OCI-LY7 (cell line): ENCODE results near the gene DNAJA3. TPM values are rescaled to one million over a fixed set of nuclear protein-coding genes. Genes with fewer than 3 reads are reported as not detected.
A peak's percentile ranks its signal among the peaks of the same experiment; 100 is the strongest.

Experiments used
- BruUV-seq: library from RNA; stranded (reverse); fragments of 400-500 nt; replicated peaks from 2 replicates; lab custom pipeline; 2021; lab: Mats Ljungman, UMichigan
- CTCF ChIA-PET: fragments of 300-600 bp; sonication (Branson Sonifier 250); formaldehyde crosslinking; loops from one replicate; lab custom pipeline; 2022; ENCODE audit warnings: antibody characterized with exemption; ENCODE audit not compliant: unreplicated experiment; lab: Charles Lee
- POLR2A ChIA-PET: fragments of 300-600 bp; sonication (Branson Sonifier 250); formaldehyde crosslinking; loops from one replicate; lab custom pipeline; 2022; ENCODE audit warnings: antibody characterized with exemption; lab: Charles Lee
- DNase-seq: peaks from one replicate; pipeline ENCODE4 v3.0.0-alpha.2; 2015; ENCODE audit warnings: low spot score
- H2AFZ ChIP-seq: fragments of 200-600 bp; sonication (generic), shearing (Covaris generic); 2 replicates; pipeline ENCODE4 v1.6.1; 2014; ENCODE audit warnings: mild to moderate bottlenecking, antibody characterized with exemption, low read length, moderate library complexity
- H3K27ac ChIP-seq: fragments of 200-600 bp; sonication (generic); 2 replicates; pipeline ENCODE4 v1.5.1; 2014; ENCODE audit warnings: mixed run types, low read depth, mild to moderate bottlenecking, moderate library complexity, low read length, inconsistent platforms; ENCODE audit not compliant: poor library complexity, severe bottlenecking
- H3K36me3 ChIP-seq: fragments of 200-600 bp; sonication (generic); 2 replicates; pipeline ENCODE4 v1.6.1; 2014; ENCODE audit warnings: mild to moderate bottlenecking, antibody characterized with exemption, low read length, moderate library complexity, mixed read lengths; ENCODE audit not compliant: insufficient read depth
- H3K4me1 ChIP-seq: fragments of 200-600 bp; sonication (generic); 2 replicates; pipeline ENCODE4 v1.5.1; 2014; ENCODE audit warnings: mild to moderate bottlenecking, low read length; ENCODE audit not compliant: insufficient read depth, poor library complexity, severe bottlenecking
- H3K4me2 ChIP-seq: fragments of 200-600 bp; sonication (generic); 2 replicates; pipeline ENCODE4 v1.6.1; 2014; ENCODE audit warnings: mild to moderate bottlenecking, low read length
- H3K4me3 ChIP-seq: fragments of 200-600 bp; sonication (generic); 2 replicates; pipeline ENCODE4 v1.5.1; 2014; ENCODE audit warnings: mild to moderate bottlenecking, low read depth, low read length; ENCODE audit not compliant: poor library complexity, severe bottlenecking
- H3K79me2 ChIP-seq: fragments of 200-600 bp; sonication (generic); 2 replicates; pipeline ENCODE4 v1.6.1; 2016; ENCODE audit warnings: low read depth, mild to moderate bottlenecking, low read length, moderate library complexity, mixed read lengths; ENCODE audit not compliant: insufficient read depth
- H3K9me2 ChIP-seq: fragments of 200-600 bp; sonication (generic); 2 replicates; pipeline ENCODE4 v1.6.1; 2016; ENCODE audit warnings: mild to moderate bottlenecking, low read length, mixed read lengths; ENCODE audit not compliant: insufficient read depth
- H3K9me3 ChIP-seq: fragments of 200-600 bp; sonication (generic); 2 replicates; pipeline ENCODE4 v1.6.1; 2014; ENCODE audit warnings: mild to moderate bottlenecking, mixed run types, low read length, mixed read lengths
- H4K20me1 ChIP-seq: fragments of 200-600 bp; sonication (generic); 2 replicates; pipeline ENCODE4 v1.6.1; 2014; ENCODE audit warnings: mild to moderate bottlenecking, antibody characterized with exemption, low read length, moderate library complexity, mixed read lengths; ENCODE audit not compliant: insufficient read depth
- EZH2phosphoT487 ChIP-seq: fragments of 200-600 bp; sonication (generic); IDR thresholded peaks from 2 replicates; pipeline ENCODE4 v1.6.1; 2018; ENCODE audit warnings: low read depth, borderline replicate concordance, mild to moderate bottlenecking, mixed run types, antibody characterized with exemption, low read length, moderate library complexity, mixed read lengths
- intact Hi-C: fragments of 100-400 bp; cut with micrococcal nuclease; formaldehyde crosslinking; loops from one replicate; pipeline ENCODE4 v1.10.0; 2022; ENCODE audit not compliant: unreplicated experiment
- total RNA-seq, 2 experiments: library from RNA; depleted of rRNA in 1 of 2; stranded (reverse); fragments of >200 nt in 1 of 2; shearing (Covaris generic) in 1 of 2; gene quantifications; 2 replicates each; pipeline ENCODE4 v1.2.3, GENCODE V29; 2014 to 2022
- TF ChIP-seq, protein P1 (sequence below): fragments of 200-600 bp; sonication (generic); conservative IDR thresholded peaks from 2 replicates; pipeline ENCODE4 v1.5.1; 2014; ENCODE audit warnings: mild to moderate bottlenecking, antibody characterized with exemption, low read length, moderate library complexity, mixed read lengths

DNAJA3 gene
- total RNA-seq, 2 experiments from 2014 or later, result 89.8 to 94.3 TPM

DNA sequence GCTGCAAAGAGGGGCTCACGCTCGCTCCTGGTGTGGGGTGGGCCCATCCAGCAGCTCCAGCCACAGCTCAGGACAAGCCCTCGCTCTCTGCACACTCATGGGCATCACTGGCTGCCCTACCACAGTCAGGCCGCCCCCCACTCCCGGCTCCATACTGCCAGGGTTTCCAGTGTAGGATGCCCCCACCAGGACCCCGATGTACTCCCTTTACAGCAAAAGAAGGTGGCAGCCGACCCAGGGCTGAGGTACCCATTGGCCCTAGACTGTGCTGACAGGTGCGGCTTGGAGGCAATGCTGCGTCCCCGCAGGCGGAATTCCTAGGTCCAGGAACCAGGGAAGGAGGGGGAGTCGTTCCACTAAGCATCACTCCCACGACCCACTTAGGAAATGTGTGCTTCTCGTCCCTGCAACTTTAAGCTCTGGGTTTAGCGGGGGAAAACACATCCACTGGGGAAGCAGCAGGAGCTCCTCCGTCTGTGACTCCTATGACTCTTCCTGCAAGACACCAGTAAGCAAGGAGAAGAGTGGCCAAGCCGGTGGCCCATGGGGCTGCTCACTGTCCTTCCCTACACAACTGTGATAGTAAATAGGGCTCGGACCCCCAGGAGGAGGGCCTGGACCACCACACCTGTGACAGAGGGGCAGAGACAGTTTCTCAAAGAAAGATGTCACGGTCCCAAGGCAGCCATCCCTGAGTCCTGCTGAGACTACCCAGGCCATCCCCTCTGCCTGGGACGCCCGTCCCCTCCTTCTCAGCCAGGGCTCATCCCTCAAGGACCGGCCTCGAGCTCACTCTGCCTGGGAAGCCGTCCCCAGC is 22.3 kb upstream of the DNAJA3 start:
- TF ChIP-seq EZH2phosphoT487, result no peak
- TF ChIP-seq, protein P1, sequence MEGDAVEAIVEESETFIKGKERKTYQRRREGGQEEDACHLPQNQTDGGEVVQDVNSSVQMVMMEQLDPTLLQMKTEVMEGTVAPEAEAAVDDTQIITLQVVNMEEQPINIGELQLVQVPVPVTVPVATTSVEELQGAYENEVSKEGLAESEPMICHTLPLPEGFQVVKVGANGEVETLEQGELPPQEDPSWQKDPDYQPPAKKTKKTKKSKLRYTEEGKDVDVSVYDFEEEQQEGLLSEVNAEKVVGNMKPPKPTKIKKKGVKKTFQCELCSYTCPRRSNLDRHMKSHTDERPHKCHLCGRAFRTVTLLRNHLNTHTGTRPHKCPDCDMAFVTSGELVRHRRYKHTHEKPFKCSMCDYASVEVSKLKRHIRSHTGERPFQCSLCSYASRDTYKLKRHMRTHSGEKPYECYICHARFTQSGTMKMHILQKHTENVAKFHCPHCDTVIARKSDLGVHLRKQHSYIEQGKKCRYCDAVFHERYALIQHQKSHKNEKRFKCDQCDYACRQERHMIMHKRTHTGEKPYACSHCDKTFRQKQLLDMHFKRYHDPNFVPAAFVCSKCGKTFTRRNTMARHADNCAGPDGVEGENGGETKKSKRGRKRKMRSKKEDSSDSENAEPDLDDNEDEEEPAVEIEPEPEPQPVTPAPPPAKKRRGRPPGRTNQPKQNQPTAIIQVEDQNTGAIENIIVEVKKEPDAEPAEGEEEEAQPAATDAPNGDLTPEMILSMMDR, result no peak
- POLR2A ChIA-PET, result no interaction called here
- Histone ChIP-seq H3K79me2 (no peaks in the 10 kb centered on the region), H3K9me2 (no peaks in the 10 kb centered on the region), H2AFZ (no peak overlapping the region), H3K27ac (no peak overlapping the region), H3K4me3 (no peak overlapping the region), H3K4me1 (no peaks in the 10 kb centered on the region), H3K9me3 (no peaks in the 10 kb centered on the region), H3K36me3 (peaks cover 84% of the 10 kb centered on the region), H4K20me1 (no peaks in the 10 kb centered on the region), H3K4me2 (no peak overlapping the region)
- intact Hi-C loops, result loop anchor here (5.0 kb wide), 1 partner anchor 116 kb away; no protein-coding TSS in a partner anchor
- CTCF ChIA-PET, result interaction anchor here (0.5 to 1.0 kb wide), 4 partner anchors 10 to 718 kb away, joined by 3 to 7 read pairs (median 4); no protein-coding TSS in a partner anchor
- no peak for DNase-seq
- no TSS peak for BruUV-seq

DNA sequence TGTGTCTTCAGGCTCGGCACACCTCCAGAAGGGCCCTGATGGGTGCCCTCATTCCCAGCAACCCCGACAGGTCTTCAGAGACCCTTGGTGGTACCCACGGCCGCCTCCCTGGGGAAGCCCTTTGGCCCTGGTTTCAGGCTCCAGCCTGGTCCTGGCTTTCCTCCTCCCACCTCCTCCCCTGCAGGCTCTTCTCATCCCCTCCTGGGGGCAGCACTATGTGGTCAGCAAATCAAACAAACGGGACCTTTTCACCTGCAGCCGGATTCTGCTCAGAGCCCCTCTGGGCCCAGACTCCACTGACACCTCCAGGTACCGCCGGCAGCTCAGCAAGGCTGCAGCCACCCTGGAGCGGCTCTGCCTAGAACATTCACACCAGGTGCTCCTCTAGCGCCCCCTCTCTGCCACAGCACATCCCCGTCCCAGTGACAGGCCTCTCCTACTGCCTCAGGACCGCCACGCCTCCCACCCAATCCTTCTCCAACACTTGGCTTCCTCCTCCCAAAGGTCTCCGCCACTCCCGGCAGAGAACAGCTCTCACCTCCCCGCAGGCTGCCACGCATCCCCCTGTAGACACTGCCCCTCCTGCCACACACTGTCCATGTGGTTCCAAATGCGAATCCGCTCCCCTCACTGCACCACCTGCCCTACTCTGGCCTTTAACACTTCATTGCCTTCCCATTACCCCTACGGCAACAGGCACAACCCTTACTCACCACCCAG is 21.3 kb upstream of the DNAJA3 start:
- CTCF ChIA-PET, result interaction anchor here (0.7 to 0.8 kb wide), 2 partner anchors 27 to 54 kb away, joined by 3 read pairs; no protein-coding TSS in a partner anchor
- intact Hi-C loops, result loop anchor here (5.0 kb wide), 1 partner anchor 117 kb away; no protein-coding TSS in a partner anchor
- no TSS peak for BruUV-seq

More for the DNA sequence above, 21.3 kb upstream of the DNAJA3 start:
- Histone ChIP-seq H3K9me3 (no peaks in the 10 kb centered on the region), H3K79me2 (no peaks in the 10 kb centered on the region), H3K4me1 (no peaks in the 10 kb centered on the region), H2AFZ (no peak overlapping the region), H3K27ac (no peak overlapping the region), H3K36me3 (peaks cover 83% of the 10 kb centered on the region), H3K4me2 (no peak overlapping the region), H4K20me1 (no peaks in the 10 kb centered on the region), H3K4me3 (no peak overlapping the region), H3K9me2 (no peaks in the 10 kb centered on the region)
- DNase-seq, result peak; percentile 49
- POLR2A ChIA-PET, result no interaction called here
- TF ChIP-seq, protein P1, result peak; percentile 93
- TF ChIP-seq EZH2phosphoT487, result no peak
